ENCODE data around the gene BUD13.
A peak's percentile ranks its signal among the peaks of the same experiment; 100 is the strongest.
"Not testable (repeated sequence)": the region's sequence is repeated elsewhere in the genome, so short reads cannot be mapped to it uniquely, and the experiment has no call there.

BUD13 gene

GRCh38 chr11:116756044-116756443 lies 16.7 kb downstream of the BUD13 start:
- not testable (repeated sequence) for DNase-seq (ENCODE audit: low spot score)

- DNase-seq (ENCODE audit: low spot score) = no peak
These were observed 22.6 kb downstream of the BUD13 start for GRCh38 chr11:116750070-116750718.

- no peak for DNase-seq (ENCODE audit: low spot score)
These were observed 30.7 kb downstream of the BUD13 start for GRCh38 chr11:116742104-116742503.

- no peak for DNase-seq (ENCODE audit: low spot score)
These were observed 32.0 kb downstream of the BUD13 start for GRCh38 chr11:116740741-116741140.

GRCh38 chr11:116738975-116739374 lies 33.8 kb downstream of the BUD13 start:
- no peak for DNase-seq (ENCODE audit: low spot score)

- peak; percentile 71 for DNase-seq (ENCODE audit: low spot score)
These were observed 36.0 kb downstream of the BUD13 start for GRCh38 chr11:116736763-116737162.

- DNase-seq (ENCODE audit: low spot score) = no peak
These were observed 38.7 kb downstream of the BUD13 start for GRCh38 chr11:116733969-116734508.

- no peak for DNase-seq (ENCODE audit: low spot score)
These were observed 39.6 kb downstream of the BUD13 start for GRCh38 chr11:116733043-116733755.

- peak; percentile 75 for DNase-seq (ENCODE audit: low spot score)
These were observed 40.3 kb downstream of the BUD13 start for GRCh38 chr11:116732271-116733042.

- DNase-seq (ENCODE audit: low spot score) = no peak
These were observed 41.0 kb downstream of the BUD13 start for GRCh38 chr11:116731821-116732220.

GRCh38 chr11:116731097-116731761 lies 41.6 kb downstream of the BUD13 start:
- DNase-seq (ENCODE audit: low spot score) = no peak

- DNase-seq (ENCODE audit: low spot score) = no peak
These were observed 42.2 kb downstream of the BUD13 start for GRCh38 chr11:116730601-116731000.

- no peak for DNase-seq (ENCODE audit: low spot score)
These were observed 42.6 kb downstream of the BUD13 start for GRCh38 chr11:116730241-116730561.

GRCh38 chr11:116729501-116730240 lies 43.1 kb downstream of the BUD13 start:
- DNase-seq (ENCODE audit: low spot score) = no peak

GRCh38 chr11:116727990-116728389 lies 44.8 kb downstream of the BUD13 start:
- no peak for DNase-seq (ENCODE audit: low spot score)

- no peak for DNase-seq (ENCODE audit: low spot score)
These were observed 47.2 kb downstream of the BUD13 start for GRCh38 chr11:116725434-116726221.

- no peak for DNase-seq (ENCODE audit: low spot score)
These were observed 48.0 kb downstream of the BUD13 start for GRCh38 chr11:116724813-116725212.

GRCh38 chr11:116723511-116723910 lies 49.3 kb downstream of the BUD13 start:
- DNase-seq (ENCODE audit: low spot score) = no peak

GRCh38 chr11:116721988-116722387 lies 50.8 kb downstream of the BUD13 start:
- no peak for DNase-seq (ENCODE audit: low spot score)

- DNase-seq (ENCODE audit: low spot score) = no peak
These were observed 51.9 kb downstream of the BUD13 start for GRCh38 chr11:116720895-116721294.

Data from NAMALWA (cell line).